ENCODE data around the gene BTBD9.
A peak's percentile ranks its signal among the peaks of the same experiment; 100 is the strongest.

Gene BTBD9

DNA sequence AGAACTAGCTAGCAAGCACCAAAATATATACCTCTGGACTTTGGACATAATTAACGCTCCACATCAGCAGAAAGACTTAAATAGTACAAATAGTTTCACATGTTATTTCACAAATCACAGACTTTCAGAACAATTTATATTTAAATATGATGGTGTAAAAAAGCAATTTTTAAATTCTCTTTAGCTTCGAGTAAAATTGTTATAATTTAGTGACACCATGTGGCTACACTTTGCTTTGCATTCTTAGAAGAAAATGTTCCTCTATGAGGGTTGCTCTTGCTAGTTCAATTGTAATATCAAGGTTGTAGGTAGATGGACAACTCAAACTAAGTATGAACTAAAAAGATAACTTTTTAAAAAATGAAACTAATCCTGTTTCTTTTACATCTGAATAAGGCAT lies 69.0 kb downstream of the BTBD9 start:
- TF ChIP-seq, protein P1, sequence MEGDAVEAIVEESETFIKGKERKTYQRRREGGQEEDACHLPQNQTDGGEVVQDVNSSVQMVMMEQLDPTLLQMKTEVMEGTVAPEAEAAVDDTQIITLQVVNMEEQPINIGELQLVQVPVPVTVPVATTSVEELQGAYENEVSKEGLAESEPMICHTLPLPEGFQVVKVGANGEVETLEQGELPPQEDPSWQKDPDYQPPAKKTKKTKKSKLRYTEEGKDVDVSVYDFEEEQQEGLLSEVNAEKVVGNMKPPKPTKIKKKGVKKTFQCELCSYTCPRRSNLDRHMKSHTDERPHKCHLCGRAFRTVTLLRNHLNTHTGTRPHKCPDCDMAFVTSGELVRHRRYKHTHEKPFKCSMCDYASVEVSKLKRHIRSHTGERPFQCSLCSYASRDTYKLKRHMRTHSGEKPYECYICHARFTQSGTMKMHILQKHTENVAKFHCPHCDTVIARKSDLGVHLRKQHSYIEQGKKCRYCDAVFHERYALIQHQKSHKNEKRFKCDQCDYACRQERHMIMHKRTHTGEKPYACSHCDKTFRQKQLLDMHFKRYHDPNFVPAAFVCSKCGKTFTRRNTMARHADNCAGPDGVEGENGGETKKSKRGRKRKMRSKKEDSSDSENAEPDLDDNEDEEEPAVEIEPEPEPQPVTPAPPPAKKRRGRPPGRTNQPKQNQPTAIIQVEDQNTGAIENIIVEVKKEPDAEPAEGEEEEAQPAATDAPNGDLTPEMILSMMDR (IDR thresholded peaks at IDR 0.05; ENCODE audit: insufficient read depth, low read depth, low read length, missing control alignments), result peak; percentile 25
- H3K4me3 ChIP-seq (ENCODE audit: low read length), result no peak overlapping the region
- DNase-seq (ENCODE audit: low read depth), result peak; percentile 18

DNA sequence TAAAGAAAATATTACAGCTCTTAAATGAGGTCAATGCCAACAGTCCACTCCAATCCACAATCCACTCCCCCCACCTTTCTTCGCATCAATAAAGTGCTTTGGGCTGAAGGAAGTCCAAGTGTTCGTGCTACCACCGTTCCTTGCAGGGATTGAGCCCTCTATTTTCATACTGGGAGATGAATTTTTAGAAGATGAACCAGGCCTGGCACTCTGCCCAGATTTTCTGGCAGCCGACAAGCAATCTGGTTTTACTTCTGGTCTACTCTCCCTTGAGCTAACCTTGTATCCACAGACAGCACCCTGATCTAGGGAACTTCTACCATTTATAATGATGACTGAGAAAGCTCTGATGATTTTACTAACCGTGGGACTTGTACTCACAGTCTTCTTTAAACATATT lies 72.3 kb downstream of the BTBD9 start:
- H3K4me3 ChIP-seq (ENCODE audit: low read length), result no peak overlapping the region

DNA sequence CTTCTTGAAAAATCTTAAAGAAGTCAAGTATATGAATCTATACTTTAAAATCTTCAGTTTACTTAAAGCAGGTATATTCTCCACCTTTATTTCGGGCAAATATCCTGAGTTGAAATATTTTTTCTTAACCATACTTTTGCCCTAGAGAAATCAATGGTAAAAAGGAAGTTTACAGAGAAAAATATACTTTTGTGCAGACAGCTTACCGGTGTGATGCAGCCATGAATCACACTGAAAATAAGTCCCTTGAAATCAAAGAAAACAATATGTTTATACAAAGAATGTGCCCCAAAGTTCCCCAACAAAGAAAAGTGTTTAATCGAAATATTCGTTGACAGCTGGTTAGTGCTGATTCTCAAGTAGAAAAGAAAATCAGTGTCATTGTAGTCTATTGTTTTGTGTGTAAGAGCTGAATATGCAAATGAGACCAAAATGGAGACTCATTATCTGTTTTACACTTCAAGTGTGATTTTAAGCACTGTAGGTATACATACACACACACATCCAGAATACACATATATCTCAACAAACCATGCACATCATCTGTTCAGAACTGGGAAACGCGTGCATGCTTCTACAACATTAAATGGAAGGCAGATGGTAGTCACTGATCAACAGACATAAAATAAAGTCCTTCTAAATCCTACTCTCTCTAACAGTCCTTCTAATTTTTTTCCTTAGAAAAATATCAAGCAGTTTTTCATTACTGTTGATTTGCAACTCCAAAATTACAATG lies 73.3 kb downstream of the BTBD9 start:
- TF ChIP-seq, protein P1 (IDR thresholded peaks at IDR 0.05; ENCODE audit: insufficient read depth, low read depth, low read length, missing control alignments), result no peak
- no peak for DNase-seq (ENCODE audit: low read depth)
- H3K4me3 ChIP-seq (ENCODE audit: low read length), result no peak overlapping the region

More for the DNA sequence above, 72.3 kb downstream of the BTBD9 start:
- TF ChIP-seq, protein P1 (IDR thresholded peaks at IDR 0.05; ENCODE audit: insufficient read depth, low read depth, low read length, missing control alignments), result no peak
- DNase-seq (ENCODE audit: low read depth), result peak; percentile 78

DNA sequence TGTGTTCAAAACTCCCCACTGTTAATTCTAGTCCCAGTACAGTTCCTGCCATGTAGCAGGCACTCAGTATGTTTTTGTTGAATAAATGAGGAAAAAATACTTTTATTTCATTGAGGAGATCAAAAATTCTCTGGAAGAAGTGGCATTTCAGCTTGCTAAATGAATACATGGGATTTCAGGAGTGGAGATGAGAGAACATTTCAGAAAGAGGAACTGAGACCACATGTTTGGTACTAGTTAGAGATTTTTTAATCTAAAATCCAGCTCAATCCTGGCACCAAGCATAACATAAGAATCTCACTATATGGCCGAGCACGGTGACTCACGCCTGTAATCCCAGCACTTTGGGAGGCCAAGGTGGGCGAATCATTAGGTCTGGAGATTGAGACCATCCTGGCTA lies 75.4 kb downstream of the BTBD9 start:
- TF ChIP-seq, protein P1 (IDR thresholded peaks at IDR 0.05; ENCODE audit: insufficient read depth, low read depth, low read length, missing control alignments), result no peak
- H3K4me3 ChIP-seq (ENCODE audit: low read length), result no peak overlapping the region
- no peak for DNase-seq (ENCODE audit: low read depth)

DNA sequence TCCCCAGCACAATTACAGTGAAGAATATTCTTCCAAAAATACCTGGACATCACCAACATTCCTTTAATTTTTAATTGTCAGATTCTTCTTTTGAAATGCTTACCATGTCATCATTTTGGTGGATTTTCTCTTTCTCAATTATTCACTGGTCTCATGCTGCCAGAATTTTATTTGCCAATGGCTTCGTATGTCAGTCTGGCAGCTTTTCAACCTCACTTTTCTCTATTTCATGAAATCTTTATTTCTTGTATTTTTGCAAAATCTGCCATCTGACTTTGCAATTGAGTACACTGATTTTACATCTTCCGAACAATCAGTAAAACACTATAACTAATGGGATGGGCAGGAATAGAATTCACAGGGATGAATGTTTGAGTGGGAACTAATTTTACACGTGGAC lies 84.1 kb downstream of the BTBD9 start:
- no peak overlapping the region for H3K4me3 ChIP-seq (ENCODE audit: low read length)
- no peak for DNase-seq (ENCODE audit: low read depth)
- TF ChIP-seq, protein P1 (IDR thresholded peaks at IDR 0.05; ENCODE audit: insufficient read depth, low read depth, low read length, missing control alignments), result no peak

DNA sequence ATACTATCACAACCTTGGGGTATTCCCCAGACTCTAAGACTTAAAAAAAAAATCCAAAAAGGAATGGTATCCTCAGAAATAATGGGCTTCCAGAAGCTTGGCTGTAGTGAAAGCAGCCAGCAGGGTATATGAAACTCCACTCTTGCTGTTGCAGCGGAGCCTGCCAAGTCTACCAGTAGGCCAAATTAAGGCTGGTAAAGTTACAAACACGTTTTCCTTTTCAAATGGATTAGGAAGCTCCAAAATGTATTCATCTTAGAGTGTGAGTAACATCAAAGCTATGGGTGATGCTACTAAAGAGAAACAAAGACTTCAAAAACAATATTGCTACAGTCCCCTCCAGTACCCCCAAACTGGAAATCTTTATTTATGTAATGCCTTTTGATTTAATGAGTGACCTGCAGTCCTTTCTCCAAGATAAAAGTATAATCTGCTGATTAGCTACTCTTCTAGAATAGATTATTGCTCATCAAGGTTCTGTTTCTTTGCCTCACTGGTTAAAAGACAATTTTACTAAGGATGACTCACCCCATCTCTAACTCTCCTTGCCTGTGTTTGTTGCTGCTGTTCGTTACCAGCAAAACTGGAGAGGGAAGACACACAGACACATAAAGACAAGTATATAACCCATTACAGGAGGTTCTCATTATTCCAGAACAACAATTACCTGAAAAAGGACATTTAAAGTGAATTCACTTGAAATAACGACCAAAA lies 84.9 kb downstream of the BTBD9 start:
- H3K4me3 ChIP-seq (ENCODE audit: low read length), result no peak overlapping the region
- peak; percentile 50 for DNase-seq (ENCODE audit: low read depth)
- TF ChIP-seq, protein P1 (IDR thresholded peaks at IDR 0.05; ENCODE audit: insufficient read depth, low read depth, low read length, missing control alignments), result no peak
